Limb (tissue), 2 donors: ENCODE measurements around the gene PKDCC.
A peak's percentile ranks its signal among the peaks of the same experiment; 100 is the strongest.
"Not testable (repeated sequence)": the region's sequence is repeated elsewhere in the genome, so short reads cannot be mapped to it uniquely, and the experiment has no call there.

Experiments used
- DNase-seq, 2 donors: peaks; one replicate each; pipeline ENCODE4 v3.0.0-alpha.2; 2016; ENCODE audit errors: extremely low spot score in 2 of 2

Gene PKDCC

GRCh38 chr2:42030200-42030759 lies 17.5 kb upstream of the PKDCC start:
- no peak for DNase-seq

DNA sequence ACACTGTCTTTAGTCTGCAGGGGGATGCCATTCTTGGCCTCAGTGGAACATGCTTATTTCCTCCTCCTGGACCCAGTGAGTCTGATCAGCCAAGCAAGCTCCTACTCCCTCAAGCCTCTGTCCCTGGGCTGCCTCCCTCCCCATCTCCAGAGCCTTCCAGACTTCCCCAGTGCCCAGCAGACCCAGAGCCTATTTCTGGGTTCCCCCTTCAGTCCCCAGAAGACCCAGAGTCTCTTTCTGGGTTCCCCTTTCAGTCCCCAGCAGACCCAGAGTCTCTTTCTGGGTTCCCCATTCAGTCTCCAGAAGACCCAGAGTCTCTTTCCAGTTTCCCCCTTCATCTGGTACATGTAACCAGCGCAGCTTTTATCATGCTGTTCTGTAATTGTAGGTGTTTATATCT lies 17.0 kb upstream of the PKDCC start:
- DNase-seq: no peak

DNA sequence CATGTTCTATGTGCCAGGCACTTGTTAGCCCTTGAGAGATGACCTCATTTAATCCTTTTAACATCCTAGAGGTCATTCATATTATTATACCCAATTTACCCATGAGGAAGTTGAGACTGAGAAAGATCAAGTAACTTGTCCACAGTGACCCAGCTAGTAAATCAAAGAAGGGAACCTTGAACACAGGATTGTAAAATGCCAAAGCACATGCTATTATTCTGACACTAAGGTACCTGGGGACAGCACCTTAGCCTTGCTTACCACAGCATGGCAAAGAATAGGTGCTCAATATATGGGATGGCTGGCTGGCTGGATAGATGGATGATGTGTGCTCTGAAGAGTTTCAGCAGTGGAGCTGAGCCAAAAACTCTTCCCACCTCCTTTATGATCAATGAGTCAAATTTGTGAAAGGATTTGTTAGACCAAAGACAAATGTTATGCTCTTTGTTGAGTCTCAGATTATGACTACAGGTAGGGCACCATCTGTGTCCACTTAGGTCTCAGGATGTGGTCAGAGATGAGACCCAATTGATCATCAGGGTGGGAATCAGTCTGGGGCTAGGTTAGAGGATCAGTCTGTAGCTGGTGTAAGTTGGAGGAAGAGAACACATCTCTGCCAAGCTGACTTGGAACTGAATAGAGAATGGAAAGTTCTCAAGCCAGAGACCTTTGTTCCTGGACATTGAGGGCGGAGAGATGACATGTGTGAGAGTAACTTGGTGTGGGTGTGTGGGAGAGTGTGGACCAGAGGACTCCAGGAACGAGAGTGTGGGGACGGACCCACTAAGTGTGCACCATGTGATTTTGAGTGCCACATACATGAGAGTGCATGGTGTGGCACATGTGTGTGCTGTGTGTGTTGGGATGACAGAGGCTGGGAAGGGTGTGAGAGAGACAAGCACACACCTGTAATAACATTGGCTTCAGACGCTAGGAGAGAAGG lies 16.3 kb upstream of the PKDCC start:
- DNase-seq: no peak

GRCh38 chr2:42032224-42032620 lies 15.6 kb upstream of the PKDCC start:
- DNase-seq: no peak

GRCh38 chr2:42032745-42033144 lies 15.1 kb upstream of the PKDCC start:
- no peak for DNase-seq

DNA sequence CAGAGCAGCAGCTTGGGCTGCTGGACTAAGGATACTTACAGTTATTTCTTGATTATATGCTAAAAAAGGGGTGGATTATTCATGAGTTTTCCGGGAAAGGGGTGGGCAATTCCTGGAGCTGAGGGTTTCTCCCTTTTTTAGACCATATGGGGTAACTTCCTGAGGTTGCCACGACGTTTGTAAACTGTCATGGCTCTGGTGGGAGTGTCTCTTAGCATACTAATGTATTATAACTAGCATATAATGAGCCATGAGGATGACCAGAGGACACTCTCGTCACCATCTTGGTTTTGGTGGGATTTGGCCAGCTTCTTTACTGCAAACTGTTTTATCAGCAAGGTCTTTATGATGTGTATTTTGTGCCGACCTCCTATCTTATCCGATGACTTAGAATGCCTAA lies 13.7 kb upstream of the PKDCC start:
- not testable (repeated sequence) for DNase-seq

GRCh38 chr2:42035241-42035640 lies 12.6 kb upstream of the PKDCC start:
- no peak for DNase-seq

- no peak for DNase-seq
These were observed 11.4 kb upstream of the PKDCC start for GRCh38 chr2:42036413-42036812.

GRCh38 chr2:42036940-42037339 lies 10.9 kb upstream of the PKDCC start:
- no peak for DNase-seq

- DNase-seq: no peak
These were observed 7.1 kb upstream of the PKDCC start for GRCh38 chr2:42040643-42041278.

DNA sequence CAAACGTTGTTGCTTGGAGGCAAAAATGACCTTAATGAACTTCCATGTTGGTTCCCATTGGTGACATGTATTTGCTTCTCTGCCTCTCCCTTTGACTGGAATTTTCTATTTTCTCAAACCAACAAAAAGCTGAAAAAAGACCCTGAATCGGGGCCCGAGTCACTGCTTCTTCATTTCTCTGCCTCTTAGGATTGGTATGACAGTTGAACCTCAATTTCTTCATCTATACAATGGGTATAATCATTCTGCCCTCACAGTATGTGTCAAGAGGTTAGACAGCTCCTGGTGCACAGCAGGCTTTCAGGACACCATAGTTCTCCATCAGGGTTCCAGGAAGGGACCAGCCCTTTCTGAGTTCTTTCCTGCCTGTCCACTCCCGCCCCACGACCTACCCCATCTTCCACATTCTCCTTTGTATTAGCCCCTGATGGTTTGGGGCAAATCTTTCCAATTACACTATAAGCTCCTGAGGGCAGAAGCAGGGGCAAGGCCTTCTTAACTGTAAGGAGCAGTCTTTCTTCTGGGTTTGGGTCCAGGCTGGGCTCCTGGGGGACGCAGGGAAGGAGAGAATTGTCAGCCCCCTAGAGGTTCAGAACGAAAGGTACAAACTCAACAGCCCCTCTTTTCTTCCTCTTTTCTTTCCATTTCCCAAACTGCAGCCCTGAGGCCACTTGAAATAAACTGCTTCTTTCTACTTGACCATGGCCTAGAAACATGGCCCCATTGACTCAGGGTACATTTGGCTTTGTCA lies 6.3 kb upstream of the PKDCC start:
- no peak for DNase-seq

GRCh38 chr2:42042631-42043355 lies 5.0 kb upstream of the PKDCC start:
- DNase-seq: no peak

DNA sequence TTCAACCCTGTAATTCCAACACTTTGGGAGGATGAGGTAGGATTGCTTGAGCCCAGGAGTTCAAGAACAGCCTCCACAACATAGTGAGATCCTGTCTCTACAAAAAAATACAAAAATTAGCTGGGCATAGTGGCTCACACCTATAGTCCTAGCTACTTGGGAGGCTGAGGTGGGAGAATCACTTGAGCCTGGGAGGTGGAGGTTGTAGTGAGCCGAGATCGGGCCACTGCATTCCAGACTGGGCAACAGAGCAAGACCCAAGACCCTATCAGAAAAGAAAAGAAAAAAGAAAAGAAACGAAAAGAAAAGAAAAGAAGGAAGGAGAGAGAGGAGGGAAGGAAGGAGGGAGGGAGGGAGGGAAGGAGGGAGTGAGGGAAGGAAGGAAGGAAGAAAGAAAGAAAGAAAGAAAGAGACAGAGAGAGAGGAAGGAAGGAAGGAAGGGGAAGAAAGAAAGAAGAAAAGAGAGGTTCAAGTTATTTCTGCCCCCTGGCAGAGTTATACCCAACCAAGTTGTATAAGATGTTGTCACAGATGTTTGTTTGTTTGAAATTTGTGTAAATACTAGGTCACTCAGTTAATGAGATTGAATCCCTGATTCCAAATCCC lies 3.9 kb upstream of the PKDCC start:
- DNase-seq: no peak

GRCh38 chr2:42044939-42045338 lies 2.9 kb upstream of the PKDCC start:
- DNase-seq: no peak

DNA sequence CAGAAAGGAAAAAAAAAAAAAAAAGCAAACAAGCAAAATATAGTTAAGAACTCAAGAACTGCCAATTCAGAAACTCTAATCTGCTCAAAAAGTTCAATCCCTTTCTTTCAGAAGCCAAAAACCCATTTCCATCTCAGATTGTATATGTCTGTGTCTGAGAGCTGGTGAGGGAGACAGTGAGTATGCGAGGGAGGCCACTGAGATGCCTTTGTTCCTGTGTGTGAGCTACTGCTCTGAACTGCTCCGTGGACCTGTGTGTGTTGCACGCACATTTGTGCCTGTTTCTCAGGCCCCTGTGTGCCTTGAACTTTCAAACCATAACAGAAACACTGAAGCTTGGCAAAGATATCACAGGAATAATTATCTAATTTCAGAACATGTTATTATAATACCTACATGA lies 2.5 kb upstream of the PKDCC start:
- DNase-seq: no peak

DNA sequence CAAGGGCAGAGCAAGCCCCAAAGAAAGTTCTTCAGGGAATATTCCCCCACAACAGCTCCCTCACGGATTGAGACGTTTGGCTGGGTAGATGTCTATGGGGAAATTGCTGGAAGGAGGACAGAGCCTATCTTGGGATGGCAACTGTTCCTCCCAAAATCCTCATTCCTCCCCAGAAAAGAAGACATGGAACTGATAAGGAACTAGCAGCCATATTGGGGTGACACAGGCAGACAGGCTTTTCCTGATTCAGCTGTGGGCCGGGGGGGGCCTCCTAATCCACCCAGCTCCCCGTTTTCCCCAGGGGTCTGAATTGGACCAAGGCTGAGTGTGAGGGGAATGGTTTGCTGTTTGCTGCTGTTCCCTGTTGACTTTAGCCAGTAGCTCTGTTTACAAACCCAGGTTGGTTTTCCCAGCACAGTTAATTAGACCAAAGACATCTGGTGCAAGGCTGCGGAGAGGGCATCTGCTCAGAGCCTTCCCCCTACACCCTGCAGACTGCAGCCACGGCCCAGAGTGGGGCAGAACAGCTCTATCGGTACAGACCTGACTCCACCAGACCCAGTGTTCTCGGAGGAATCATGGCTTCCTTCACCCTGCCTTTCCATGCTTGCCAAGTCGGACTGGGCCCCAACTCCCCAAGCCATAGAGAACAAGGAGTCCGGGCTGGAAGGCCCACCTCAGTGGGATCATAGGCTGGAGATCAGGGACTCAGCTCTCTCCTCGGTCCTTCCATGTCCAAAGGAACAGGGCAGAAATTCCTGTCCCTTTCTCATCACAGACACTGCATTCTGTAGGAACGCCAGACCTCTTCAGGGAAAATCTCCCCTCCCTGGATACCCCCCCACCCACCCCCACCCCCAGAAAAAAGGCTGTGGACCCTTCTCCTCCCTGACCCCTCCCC lies 1.7 kb upstream of the PKDCC start:
- no peak for DNase-seq

- peak in 1 of 2 donors; percentile 69 for DNase-seq
These were observed 868 bp upstream of the PKDCC start for GRCh38 chr2:42046819-42047487.

DNA sequence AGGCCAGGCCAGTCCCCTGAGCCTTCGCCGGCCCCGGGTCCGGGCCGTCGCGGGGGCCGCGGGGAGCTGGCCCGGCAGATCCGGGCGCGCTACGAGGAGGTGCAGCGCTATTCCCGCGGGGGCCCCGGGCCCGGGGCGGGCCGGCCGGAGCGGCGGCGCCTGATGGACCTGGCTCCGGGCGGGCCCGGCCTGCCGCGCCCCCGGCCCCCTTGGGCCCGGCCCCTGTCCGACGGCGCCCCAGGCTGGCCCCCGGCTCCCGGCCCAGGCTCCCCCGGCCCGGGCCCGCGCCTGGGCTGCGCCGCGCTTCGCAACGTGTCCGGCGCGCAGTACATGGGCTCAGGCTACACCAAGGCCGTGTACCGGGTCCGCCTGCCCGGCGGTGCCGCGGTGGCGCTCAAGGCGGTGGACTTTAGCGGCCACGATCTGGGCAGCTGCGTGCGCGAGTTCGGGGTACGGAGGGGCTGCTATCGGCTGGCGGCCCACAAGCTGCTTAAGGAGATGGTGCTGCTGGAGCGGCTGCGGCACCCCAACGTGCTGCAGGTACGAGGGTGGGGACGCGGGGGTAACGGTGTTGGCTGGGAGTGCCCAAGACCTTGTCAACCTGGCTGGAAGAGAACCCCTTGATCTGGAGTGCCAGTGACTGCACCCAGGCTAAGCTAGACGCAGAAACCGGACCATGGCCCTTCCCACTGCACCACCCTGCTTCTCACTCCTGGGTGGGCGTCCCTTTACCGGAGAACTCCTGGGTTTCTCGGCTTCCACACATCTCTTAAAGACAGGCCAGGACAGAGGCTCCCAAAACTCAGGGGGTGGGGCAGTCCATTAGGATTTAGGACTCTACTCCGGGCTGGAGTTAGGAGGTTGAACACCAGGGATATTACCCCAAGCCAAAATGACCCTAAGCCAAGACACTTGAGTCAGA lies 739 bp downstream of the PKDCC start:
- DNase-seq: peak in 1 of 2 donors; percentile 64
